ENCODE results near the gene GIT2. TPM values are rescaled to one million over a fixed set of nuclear protein-coding genes. Genes with fewer than 3 reads are reported as not detected.
A peak's percentile ranks its signal among the peaks of the same experiment; 100 is the strongest.

GIT2 gene
- total and polyA plus RNA-seq, 2 experiments from 2014 or later, result 21.5 to 22.4 TPM

- 78% methylated on average over 4 of the region's 4 CpGs for WGBS (ENCODE audit: low lambda C conversion rate, missing lambda C conversion rate)
- H3K4me2 ChIP-seq, result no peak overlapping the region
- H4K20me1 ChIP-seq (ENCODE audit: insufficient read depth, poor library complexity, severe bottlenecking), result no peaks in the 10 kb centered on the region
- no peak for TF ChIP-seq EZH2 (IDR thresholded peaks at IDR 0.05; ENCODE audit: borderline replicate concordance)
- no peak for TF ChIP-seq EZH2phosphoT487 (IDR thresholded peaks at IDR 0.05; ENCODE audit: low read depth, severe bottlenecking, unreplicated experiment)
- TF ChIP-seq CTCF (IDR thresholded peaks at IDR 0.05; ENCODE audit: poor library complexity), result no peak
- no peak for DNase-seq (ENCODE audit: low spot score)
- H3K9me2 ChIP-seq (replicated peaks; ENCODE audit: insufficient read depth), result no peaks in the 10 kb centered on the region
- H3K4me3 ChIP-seq, result no peak overlapping the region
- peaks cover 7% of the 10 kb centered on the region for H3K4me1 ChIP-seq (ENCODE audit: insufficient read depth)
- H3K79me2 ChIP-seq, result peaks cover 68% of the 10 kb centered on the region
- no peaks in the 10 kb centered on the region for H3K9me3 ChIP-seq (ENCODE audit: low read depth)
- H3K36me3 ChIP-seq (replicated peaks; ENCODE audit: insufficient read depth, low read depth), result no peaks in the 10 kb centered on the region
- no peak overlapping the region for H3K27ac ChIP-seq
- H2AFZ ChIP-seq, result no peak overlapping the region
- H3K27me3 ChIP-seq, result no peaks in the 10 kb centered on the region
These were observed 8.4 kb upstream of the GIT2 start for GRCh38 chr12:110004598-110004997.

GRCh38 chr12:110002676-110003515 is 6.7 kb upstream of the GIT2 start:
- peaks cover 7% of the 10 kb centered on the region for H3K4me1 ChIP-seq (ENCODE audit: insufficient read depth)
- H3K36me3 ChIP-seq (replicated peaks; ENCODE audit: insufficient read depth, low read depth), result no peaks in the 10 kb centered on the region
- H2AFZ ChIP-seq, result no peak overlapping the region
- H3K4me2 ChIP-seq, result no peak overlapping the region
- no peaks in the 10 kb centered on the region for H3K9me3 ChIP-seq (ENCODE audit: low read depth)
- peaks cover 55% of the 10 kb centered on the region for H3K79me2 ChIP-seq
- no peaks in the 10 kb centered on the region for H4K20me1 ChIP-seq (ENCODE audit: insufficient read depth, poor library complexity, severe bottlenecking)
- H3K27ac ChIP-seq, result peak overlapping the region; percentile 54
- no peaks in the 10 kb centered on the region for H3K27me3 ChIP-seq
- DNase-seq (ENCODE audit: low spot score), result no peak
- TF ChIP-seq EZH2 (IDR thresholded peaks at IDR 0.05; ENCODE audit: borderline replicate concordance) (no peak), EZH2phosphoT487 (IDR thresholded peaks at IDR 0.05; ENCODE audit: low read depth, severe bottlenecking, unreplicated experiment) (no peak)
- H3K4me3 ChIP-seq, result no peak overlapping the region
- 88% methylated on average over 8 of the region's 8 CpGs for whole genome bisulfite sequencing (ENCODE audit: low lambda C conversion rate, missing lambda C conversion rate)
- H3K9me2 ChIP-seq (replicated peaks; ENCODE audit: insufficient read depth), result no peaks in the 10 kb centered on the region

- no peaks in the 10 kb centered on the region for H4K20me1 ChIP-seq (ENCODE audit: insufficient read depth, poor library complexity, severe bottlenecking)
- no peaks in the 10 kb centered on the region for H3K36me3 ChIP-seq (replicated peaks; ENCODE audit: insufficient read depth, low read depth)
- H3K4me3 ChIP-seq, result no peak overlapping the region
- H3K9me3 ChIP-seq (ENCODE audit: low read depth), result no peaks in the 10 kb centered on the region
- peaks cover 7% of the 10 kb centered on the region for H3K4me1 ChIP-seq (ENCODE audit: insufficient read depth)
- no peaks in the 10 kb centered on the region for H3K9me2 ChIP-seq (replicated peaks; ENCODE audit: insufficient read depth)
- 96% methylated on average over 4 of the region's 4 CpGs for WGBS (ENCODE audit: low lambda C conversion rate, missing lambda C conversion rate)
- peaks cover 42% of the 10 kb centered on the region for H3K79me2 ChIP-seq
- no peaks in the 10 kb centered on the region for H3K27me3 ChIP-seq
- no peak overlapping the region for H3K27ac ChIP-seq
- H3K4me2 ChIP-seq, result no peak overlapping the region
- no peak for TF ChIP-seq CTCF (IDR thresholded peaks at IDR 0.05; ENCODE audit: poor library complexity)
- TF ChIP-seq EZH2phosphoT487 (IDR thresholded peaks at IDR 0.05; ENCODE audit: low read depth, severe bottlenecking, unreplicated experiment), result no peak
- no peak for TF ChIP-seq EZH2 (IDR thresholded peaks at IDR 0.05; ENCODE audit: borderline replicate concordance)
- no peak overlapping the region for H2AFZ ChIP-seq
- no peak for DNase-seq (ENCODE audit: low spot score)
These were observed 5.4 kb upstream of the GIT2 start for GRCh38 chr12:110001596-110001995.

- peak overlapping the region; percentile 91 for H3K4me3 ChIP-seq
- no peak for TF ChIP-seq EZH2phosphoT487 (IDR thresholded peaks at IDR 0.05; ENCODE audit: low read depth, severe bottlenecking, unreplicated experiment)
- no peak for TF ChIP-seq EZH2 (IDR thresholded peaks at IDR 0.05; ENCODE audit: borderline replicate concordance)
- no peak for TF ChIP-seq CTCF (IDR thresholded peaks at IDR 0.05; ENCODE audit: poor library complexity)
- H3K79me2 ChIP-seq, result peaks cover 38% of the 10 kb centered on the region
- DNase-seq (ENCODE audit: low spot score), result peak; percentile 41
- peak overlapping the region; percentile 85 for H3K4me2 ChIP-seq
- no peaks in the 10 kb centered on the region for H3K9me2 ChIP-seq (replicated peaks; ENCODE audit: insufficient read depth)
- peak overlapping the region; percentile 88 for H2AFZ ChIP-seq
- H3K9me3 ChIP-seq (ENCODE audit: low read depth), result no peaks in the 10 kb centered on the region
- no peaks in the 10 kb centered on the region for H3K27me3 ChIP-seq
- H3K36me3 ChIP-seq (replicated peaks; ENCODE audit: insufficient read depth, low read depth), result no peaks in the 10 kb centered on the region
- H3K4me1 ChIP-seq (ENCODE audit: insufficient read depth), result peaks cover 10% of the 10 kb centered on the region
- peaks cover under 1% of the 10 kb centered on the region for H4K20me1 ChIP-seq (ENCODE audit: insufficient read depth, poor library complexity, severe bottlenecking)
- peak overlapping the region; percentile 16 for H3K27ac ChIP-seq
- 5% methylated on average over 17 of the region's 17 CpGs for WGBS (ENCODE audit: low lambda C conversion rate, missing lambda C conversion rate)
These were observed 3.9 kb upstream of the GIT2 start for GRCh38 chr12:109999983-110000505.

Measured in hepatocyte (in vitro differentiated cells).